Natural killer cell (primary cell): ENCODE data around the gene CCR9. TPM values are rescaled to one million over a fixed set of nuclear protein-coding genes. Genes with fewer than 3 reads are reported as not detected.

Experiments
- ATAC-seq, 3 donors: fragments of 150-1000 bp in 2 of 3; fragments of 200-7000 bp in 1 of 3; cut with Tn5 transposase; 1 replicate in 1 of 3; 2 replicates in 2 of 3; pipeline ENCODE4 v1.10.0; 2021; ENCODE audit warnings: mild to moderate bottlenecking in 2 of 3, moderate library complexity in 2 of 3
- DNase-seq, 2 donors: peaks; one replicate each; pipeline versions ENCODE4 v3.0.0 to v3.0.0-alpha.2; 2013 to 2021; ENCODE audit warnings: mixed read lengths in 1 of 2
- H3K27ac ChIP-seq: one replicate; pipeline ENCODE4 v1.5.1; 2013; ENCODE audit warnings: mild to moderate bottlenecking, low read length
- H3K27me3 ChIP-seq: one replicate; pipeline ENCODE4 v1.6.1; 2013; ENCODE audit warnings: low read length; ENCODE audit not compliant: control insufficient read depth, insufficient read depth
- H3K36me3 ChIP-seq: one replicate; pipeline ENCODE4 v1.6.1; 2013; ENCODE audit warnings: low read length; ENCODE audit not compliant: control insufficient read depth, insufficient read depth
- H3K4me1 ChIP-seq: one replicate; pipeline ENCODE4 v1.6.1; 2013; ENCODE audit warnings: low read length; ENCODE audit not compliant: control insufficient read depth, insufficient read depth
- H3K4me3 ChIP-seq: one replicate; pipeline ENCODE4 v1.5.1; 2013; ENCODE audit warnings: low read length
- H3K9me3 ChIP-seq: one replicate; pipeline ENCODE4 v1.6.1; 2013; ENCODE audit warnings: low read length; ENCODE audit not compliant: control insufficient read depth, insufficient read depth
- H3K27ac Mint-ChIP-seq, 2 donors: one replicate each; pipeline ENCODE4 v1.8.0; 2022; ENCODE audit warnings: mild to moderate bottlenecking in 2 of 2, mixed read lengths in 2 of 2, moderate library complexity in 1 of 2
- H3K27me3 Mint-ChIP-seq, 2 donors: one replicate each; pipeline ENCODE4 v1.8.0; 2022; ENCODE audit warnings: low read depth in 2 of 2, mixed read lengths in 2 of 2
- H3K36me3 Mint-ChIP-seq: one replicate; pipeline ENCODE4 v1.8.0; 2022; ENCODE audit warnings: mixed read lengths
- H3K4me1 Mint-ChIP-seq, 2 donors: one replicate each; pipeline ENCODE4 v1.8.0; 2022; ENCODE audit warnings: mixed read lengths in 2 of 2
- H3K4me3 Mint-ChIP-seq: one replicate; pipeline ENCODE4 v1.8.0; 2022; ENCODE audit warnings: mild to moderate bottlenecking, moderate library complexity, mixed read lengths
- H3K9me3 Mint-ChIP-seq, 2 donors: one replicate each; pipeline ENCODE4 v1.8.0; 2022; ENCODE audit warnings: mixed read lengths in 2 of 2
- CTCF ChIP-seq: fragments of 200-600 bp; IDR thresholded peaks from one replicate; pipeline ENCODE4 v1.8.0; 2022; ENCODE audit warnings: antibody characterized with exemption
- WGBS: methylation state at CpG from one replicate; pipeline ENCODE4 v1.1.7; 2013; ENCODE audit warnings: missing lambda C conversion rate; ENCODE audit not compliant: insufficient coverage; 5-methylcytosine and 5-hydroxymethylcytosine counted together
- intact Hi-C: fragments of 100-400 bp; cut with micrococcal nuclease; formaldehyde crosslinking; loops from one replicate; pipeline ENCODE4 v1.14.2; 2022
- total RNA-seq, 4 donors: library from RNA; stranded (reverse); fragments of 120-200 nt in 1 of 4; gene quantifications; one replicate each; pipeline versions ENCODE4 v1.2.3 to v1.2.4, GENCODE V29; 2013 to 2022

Gene CCR9
- total RNA-seq, 3 donors from 2014 or later (not counting 1 experiment from before 2014, with no cell fraction given) = 0.27 TPM; not detected in 2

GRCh38 chr3:45917146-45917898 is 31.0 kb downstream of the CCR9 start:
- Mint-ChIP-seq H3K27me3 (no peaks in the 10 kb centered on the region), H3K36me3 (no peaks in the 10 kb centered on the region), H3K27ac (peak overlapping the region in 1 of 2 donors; percentile 88), H3K4me3 (peak overlapping the region; percentile 25), H3K4me1 (peaks cover 44 to 69% of the 10 kb centered on the region in 2 donors), H3K9me3 (no peaks in the 10 kb centered on the region)
- Histone ChIP-seq H3K4me3 (no peak overlapping the region), H3K36me3 (peaks cover 21% of the 10 kb centered on the region), H3K27ac (no peak overlapping the region), H3K27me3 (no peaks in the 10 kb centered on the region), H3K4me1 (peaks cover 56% of the 10 kb centered on the region), H3K9me3 (no peaks in the 10 kb centered on the region)
- TF ChIP-seq CTCF = no peak
- WGBS = 96% methylated on average over 6 of the region's 6 CpGs
- ATAC-seq (no peak), DNase-seq (no peak)
- intact Hi-C loops = no loop called here

- no peaks in the 10 kb centered on the region for H3K27me3 Mint-ChIP-seq
- ATAC-seq (peak in 2 of 3 donors; percentile 7 to 26), DNase-seq (no peak)
- H3K27ac Mint-ChIP-seq = peak overlapping the region in 1 of 2 donors; percentile 28
- WGBS = 71% methylated on average over 14 of the region's 14 CpGs
- no peak overlapping the region for H3K4me3 Mint-ChIP-seq
- no peaks in the 10 kb centered on the region for H3K27me3 ChIP-seq
- H3K9me3 Mint-ChIP-seq = no peaks in the 10 kb centered on the region
- peaks cover 34 to 54% of the 10 kb centered on the region in 2 donors for H3K4me1 Mint-ChIP-seq
- no peak overlapping the region for H3K4me3 ChIP-seq
- H3K27ac ChIP-seq = no peak overlapping the region
- H3K4me1 ChIP-seq = peaks cover 28% of the 10 kb centered on the region
- intact Hi-C loops = no loop called here
- TF ChIP-seq CTCF = no peak
- peaks cover 9% of the 10 kb centered on the region for H3K36me3 Mint-ChIP-seq
- H3K9me3 ChIP-seq = no peaks in the 10 kb centered on the region
- H3K36me3 ChIP-seq = peaks cover 36% of the 10 kb centered on the region
Observed at GRCh38 chr3:45921158-45922038, 35.1 kb downstream of the CCR9 start.

GRCh38 chr3:45922039-45922326 is 35.6 kb downstream of the CCR9 start:
- ATAC-seq (peak in 2 of 3 donors; percentile 38 to 41), DNase-seq (no peak)
- Mint-ChIP-seq H3K27me3 (no peaks in the 10 kb centered on the region), H3K4me1 (peaks cover 28 to 48% of the 10 kb centered on the region in 2 donors), H3K9me3 (no peaks in the 10 kb centered on the region), H3K27ac (peak overlapping the region in 1 of 2 donors; percentile 28), H3K36me3 (peaks cover 10% of the 10 kb centered on the region), H3K4me3 (no peak overlapping the region)
- peaks cover 22% of the 10 kb centered on the region for H3K4me1 ChIP-seq
- no peak for TF ChIP-seq CTCF
- H3K27ac ChIP-seq = no peak overlapping the region
- 91% methylated on average over 3 of the region's 3 CpGs for WGBS
- no peaks in the 10 kb centered on the region for H3K27me3 ChIP-seq
- intact Hi-C loops = no loop called here
- peaks cover 36% of the 10 kb centered on the region for H3K36me3 ChIP-seq
- H3K4me3 ChIP-seq = no peak overlapping the region
- H3K9me3 ChIP-seq = no peaks in the 10 kb centered on the region
